HPDE6-E6E7 (cell line): Measurements from ENCODE around the gene RFX1.
"Not testable (repeated sequence)": the region's sequence is repeated elsewhere in the genome, so short reads cannot be mapped to it uniquely, and the experiment has no call there.

Source experiments
- DNase-seq: peaks from one replicate; pipeline ENCODE4 v3.0.0; 2011; ENCODE audit warnings: missing footprints; ENCODE audit errors: extremely low spot score

RFX1 gene

GRCh38 chr19:13937479-13938300 is 68.4 kb downstream of the RFX1 start:
- no peak for DNase-seq

- no peak for DNase-seq
Measured at GRCh38 chr19:13935765-13936510, 70.2 kb downstream of the RFX1 start.

DNA sequence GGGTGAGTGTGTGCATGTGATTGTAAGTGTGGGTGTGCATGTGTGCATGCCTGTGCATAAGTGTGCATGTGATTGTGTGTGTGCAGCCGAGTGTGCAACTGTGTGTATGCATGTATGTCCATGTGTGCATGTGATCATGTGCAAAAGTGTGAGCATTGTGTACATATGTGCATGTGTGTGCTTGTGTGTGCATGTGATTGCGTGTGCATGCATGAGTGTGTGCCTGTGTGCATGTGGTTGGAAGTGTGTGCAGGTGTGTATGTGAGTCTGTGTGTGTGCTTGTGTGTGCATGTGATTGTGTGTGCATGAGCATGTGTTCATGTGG is 71.4 kb downstream of the RFX1 start:
- DNase-seq: no peak

GRCh38 chr19:13932911-13933393 is 73.2 kb downstream of the RFX1 start:
- no peak for DNase-seq

DNA sequence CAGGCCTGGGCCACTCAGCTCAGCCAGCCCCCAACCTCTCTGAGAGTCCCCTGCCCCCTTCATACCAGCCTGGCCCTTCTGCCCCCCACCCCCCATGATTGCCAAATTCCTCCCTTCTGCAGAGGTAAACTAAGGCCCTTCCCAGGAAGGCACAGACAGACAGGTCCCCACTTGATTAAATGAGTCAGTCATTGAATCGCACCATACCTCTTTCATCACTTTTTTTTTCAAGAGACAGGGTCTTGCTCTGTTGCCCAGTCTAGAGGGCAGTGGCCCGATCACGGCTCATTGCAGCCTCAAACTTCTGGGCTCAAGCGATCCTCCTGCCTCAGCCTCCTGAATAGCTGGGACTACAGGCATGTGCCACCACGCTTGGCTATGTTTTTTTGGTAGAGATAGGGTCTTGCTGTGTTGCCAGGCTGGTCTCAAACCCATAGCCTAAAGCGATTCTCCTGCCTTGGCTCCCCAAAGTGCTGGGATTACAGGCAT is 73.9 kb downstream of the RFX1 start:
- DNase-seq: no peak

DNA sequence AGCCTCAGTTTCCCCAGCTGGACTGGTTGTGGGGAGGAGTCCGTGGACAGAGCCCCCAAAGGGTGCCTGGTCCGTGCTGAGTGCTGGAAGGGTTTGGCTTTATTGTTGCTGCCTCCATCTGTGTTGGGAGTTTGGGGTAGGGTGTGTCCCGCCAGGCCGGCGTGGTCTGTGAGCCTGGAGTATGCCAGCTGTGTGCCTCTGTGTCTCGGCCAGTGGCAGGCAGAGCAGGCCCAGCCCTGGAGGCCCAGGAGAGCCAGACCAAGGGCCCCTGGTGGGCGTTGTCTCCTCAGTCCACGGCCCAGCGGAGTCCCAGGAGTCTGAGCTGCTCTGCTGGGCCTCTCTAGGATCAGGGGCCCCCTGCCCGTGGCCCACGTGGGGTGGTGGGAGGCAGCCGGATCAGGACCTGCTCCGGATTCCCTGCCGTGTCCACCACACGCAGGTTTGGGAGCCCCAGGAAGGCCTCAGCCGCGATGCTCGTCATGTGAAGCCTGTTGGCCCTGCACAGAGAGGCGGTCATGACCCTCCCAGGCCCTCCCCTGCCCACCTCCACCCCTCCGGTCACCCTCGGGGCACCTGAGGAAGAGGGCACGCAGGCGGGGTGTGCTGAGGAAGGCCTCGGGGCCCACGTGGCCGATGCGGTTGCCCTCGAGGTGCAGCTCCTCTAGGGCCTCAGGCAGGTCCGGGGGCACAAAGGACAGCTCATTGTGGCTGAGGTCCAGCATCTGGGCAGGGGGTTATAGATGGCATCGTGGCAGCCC is 74.5 kb downstream of the RFX1 start:
- DNase-seq: no peak

- no peak for DNase-seq
Measured at GRCh38 chr19:13930402-13930801, 75.7 kb downstream of the RFX1 start.

- DNase-seq: no peak
Measured at GRCh38 chr19:13929956-13930355, 76.2 kb downstream of the RFX1 start.

GRCh38 chr19:13929340-13929739 is 76.8 kb downstream of the RFX1 start:
- DNase-seq: no peak

GRCh38 chr19:13926715-13927114 is 79.4 kb downstream of the RFX1 start:
- DNase-seq: no peak

DNA sequence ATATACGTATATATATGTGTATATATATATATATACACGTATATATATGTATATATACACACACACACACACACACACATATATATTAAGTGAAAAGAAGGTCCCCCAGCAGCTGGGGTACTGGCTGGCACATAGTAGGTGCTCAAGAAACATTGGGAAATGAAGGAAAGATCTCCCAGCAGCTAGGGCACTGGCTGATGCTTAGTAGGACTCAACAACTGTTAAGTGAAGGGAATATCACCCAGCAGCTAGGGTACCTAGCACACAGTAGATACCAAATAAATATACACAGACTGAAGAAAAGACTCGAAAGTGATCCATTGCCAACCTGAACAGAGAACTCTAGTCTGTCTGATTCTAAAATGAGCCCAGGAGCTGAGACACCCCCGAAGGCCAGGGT is 80.1 kb downstream of the RFX1 start:
- no peak for DNase-seq

GRCh38 chr19:13923194-13923987 is 82.7 kb downstream of the RFX1 start:
- DNase-seq: no peak

GRCh38 chr19:13922118-13922517 is 84.0 kb downstream of the RFX1 start:
- DNase-seq: not testable (repeated sequence)

DNA sequence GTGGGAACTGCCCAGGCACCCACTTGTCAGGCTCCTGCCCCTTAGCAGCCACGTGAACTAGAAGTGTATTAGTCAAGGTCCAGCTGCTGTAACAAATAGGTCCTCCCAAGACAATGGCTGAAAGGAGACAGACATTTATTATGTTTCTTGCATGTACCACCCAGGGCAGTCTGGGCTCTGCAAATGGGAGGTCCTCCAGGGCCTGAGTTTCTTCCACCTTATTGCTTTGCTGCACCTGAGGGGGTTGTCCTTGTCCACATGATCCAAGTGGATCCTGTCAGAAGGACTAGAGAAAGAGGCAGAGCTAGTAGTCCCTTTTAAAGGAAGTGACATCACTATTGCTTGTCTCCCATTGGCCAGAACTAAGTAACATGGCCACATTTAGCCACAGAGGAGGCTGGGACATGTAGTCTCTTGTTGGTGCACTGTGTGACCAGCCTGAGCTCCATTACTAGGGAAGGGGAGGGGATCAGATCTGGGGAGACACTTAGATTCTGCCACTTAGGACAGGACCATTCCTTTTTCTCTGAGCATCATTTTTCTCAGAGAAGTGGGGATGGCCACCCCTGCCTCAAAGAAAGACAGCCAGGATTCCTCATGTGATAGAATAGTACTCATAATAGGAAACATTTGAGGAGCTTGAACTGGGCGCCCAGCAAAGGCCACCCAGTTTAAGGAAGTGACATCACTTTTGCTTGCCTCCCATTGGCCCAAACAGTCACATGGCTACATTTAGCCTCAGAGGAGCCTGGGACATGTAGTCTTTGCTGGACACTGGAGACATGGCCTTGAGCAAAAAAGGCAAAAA is 85.0 kb downstream of the RFX1 start:
- no peak for DNase-seq

DNA sequence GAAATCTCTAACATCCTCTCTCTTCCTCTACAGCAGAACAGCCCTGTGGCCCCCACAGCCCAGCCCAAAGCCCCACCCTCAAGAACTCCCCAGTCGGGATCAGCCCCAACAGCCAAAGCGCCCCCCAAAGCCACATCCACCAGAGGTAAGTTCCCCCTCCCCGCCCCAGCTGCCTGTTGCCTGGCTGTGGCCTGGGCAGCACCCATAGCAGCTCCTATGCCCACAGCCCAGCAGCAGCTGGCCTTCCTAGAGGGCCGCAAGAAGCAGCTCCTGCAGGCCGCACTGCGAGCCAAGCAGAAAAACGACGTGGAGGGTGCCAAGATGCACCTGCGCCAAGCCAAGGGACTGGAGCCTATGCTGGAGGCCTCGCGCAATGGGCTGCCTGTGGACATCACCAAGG is 85.6 kb downstream of the RFX1 start:
- DNase-seq: no peak

GRCh38 chr19:13918726-13919411 is 87.3 kb downstream of the RFX1 start:
- no peak for DNase-seq

DNA sequence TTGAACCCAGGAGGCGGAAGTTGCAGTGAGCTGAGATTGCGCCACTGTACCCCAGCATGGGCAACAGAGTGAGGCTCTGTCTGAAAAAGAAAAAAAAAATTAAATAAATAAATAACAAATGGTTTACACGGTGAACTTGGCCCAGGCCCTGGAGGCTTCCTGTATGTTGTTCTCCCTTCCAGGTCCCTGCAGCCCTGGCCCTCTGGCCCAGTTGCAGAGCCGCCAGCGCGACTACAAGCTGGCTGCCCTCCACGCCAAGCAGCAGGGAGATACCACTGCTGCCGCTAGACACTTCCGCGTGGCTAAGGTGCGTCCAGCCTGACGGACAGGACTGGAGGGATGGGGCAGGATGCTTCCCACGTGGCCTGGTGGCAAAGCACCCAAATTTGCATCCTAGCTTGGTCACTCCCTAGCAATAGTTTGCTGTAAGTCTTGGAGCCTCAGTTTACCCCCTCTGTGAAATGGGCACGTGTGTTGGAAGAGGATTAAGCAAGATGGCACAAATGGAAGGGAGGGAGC is 88.2 kb downstream of the RFX1 start:
- DNase-seq: no peak

- no peak for DNase-seq
Measured at GRCh38 chr19:13914777-13915176, 91.3 kb downstream of the RFX1 start.

- no peak for DNase-seq
Measured at GRCh38 chr19:13913352-13913751, 92.8 kb downstream of the RFX1 start.
